Stimulated activated CD8-positive, alpha-beta memory T cell treated with anti-CD3 and anti-CD28 coated beads, Interleukin-4, amount 100 ng/mL, for 1 hour (primary cell): ENCODE data around the gene MAD1L1.

Source experiments
- DNase-seq, 2 donors: peaks; one replicate each; pipeline ENCODE4 v3.0.0-alpha.2; 2020; ENCODE audit warnings: low read depth in 2 of 2, low spot score in 1 of 2

Gene MAD1L1

DNA sequence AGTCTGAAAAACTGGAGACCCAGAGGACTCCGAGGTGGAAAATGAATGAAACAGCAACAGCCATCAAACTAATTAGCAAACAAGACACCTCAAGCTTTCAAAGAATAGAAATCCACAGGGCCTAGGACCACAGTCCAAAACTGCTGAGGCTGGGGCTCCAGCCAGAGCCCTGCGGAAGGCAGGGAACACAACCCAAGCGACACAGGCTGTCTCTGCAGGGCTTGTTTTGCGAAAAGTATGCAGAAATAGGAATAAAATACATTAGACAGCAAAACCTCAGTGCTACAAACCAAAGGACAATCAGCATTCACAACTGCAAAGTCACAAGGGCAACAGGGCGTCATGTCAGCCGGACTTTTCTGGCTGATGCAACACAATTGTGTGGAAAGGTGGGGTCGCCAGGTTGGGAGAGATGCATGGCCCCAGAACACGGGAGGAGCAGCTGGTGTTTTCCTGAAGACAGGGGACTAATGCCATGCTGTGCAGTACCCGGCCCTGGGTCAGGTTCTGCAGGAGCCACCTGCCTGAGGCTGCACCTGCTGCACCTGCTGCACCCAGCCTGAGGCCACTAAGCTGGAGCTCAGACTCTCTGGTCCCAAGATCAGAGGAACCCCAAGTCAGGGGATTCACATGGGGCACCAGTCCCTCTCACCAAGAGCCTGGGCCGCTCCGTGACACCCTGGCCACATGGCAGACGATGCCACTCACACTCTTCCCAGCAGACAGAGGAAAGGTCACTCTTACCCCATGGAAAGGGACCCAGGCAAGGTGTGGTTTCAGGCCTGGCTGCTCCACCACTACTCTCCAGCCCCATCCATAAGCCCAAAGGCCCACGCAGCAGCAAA is 74.2 kb downstream of the MAD1L1 start:
- DNase-seq: no peak

DNA sequence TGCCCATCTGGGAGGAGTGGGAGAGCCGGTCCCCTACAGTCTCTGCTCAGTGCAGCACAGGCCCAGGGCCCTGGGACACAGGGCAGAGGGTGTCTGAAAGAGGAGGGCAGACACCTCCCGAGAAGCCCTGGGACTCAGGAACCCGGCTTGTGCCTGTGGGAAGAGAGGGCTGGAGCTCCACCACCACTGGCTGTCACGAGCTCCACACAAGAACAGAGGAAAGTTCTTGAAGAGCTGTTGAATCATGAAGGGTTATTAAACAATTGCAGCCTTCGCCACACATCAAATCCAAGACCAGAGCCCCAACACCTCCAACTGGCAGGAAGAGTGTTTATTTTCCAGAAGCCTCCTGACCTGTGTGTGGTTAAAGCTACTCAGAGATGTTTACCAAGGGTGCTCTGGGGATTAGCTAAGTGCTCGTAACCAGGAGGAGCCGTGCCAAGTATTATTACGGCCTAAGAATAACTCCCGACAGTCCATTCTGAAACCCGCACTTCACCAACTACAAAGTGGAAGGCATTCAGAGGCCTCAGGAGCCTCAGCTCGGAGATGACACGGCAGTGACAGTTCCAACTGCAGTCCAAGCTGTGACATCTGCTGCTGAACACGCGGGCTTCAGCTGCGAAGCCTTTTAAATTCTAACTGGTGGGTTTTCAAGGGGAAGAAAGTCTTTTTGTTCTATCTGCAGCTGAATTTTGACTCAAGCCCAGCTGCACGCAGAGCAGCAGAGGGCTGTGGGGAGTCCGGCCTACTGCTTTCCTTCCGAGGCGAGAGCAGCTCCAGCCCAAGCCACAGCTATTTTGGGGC is 75.1 kb downstream of the MAD1L1 start:
- no peak for DNase-seq

DNA sequence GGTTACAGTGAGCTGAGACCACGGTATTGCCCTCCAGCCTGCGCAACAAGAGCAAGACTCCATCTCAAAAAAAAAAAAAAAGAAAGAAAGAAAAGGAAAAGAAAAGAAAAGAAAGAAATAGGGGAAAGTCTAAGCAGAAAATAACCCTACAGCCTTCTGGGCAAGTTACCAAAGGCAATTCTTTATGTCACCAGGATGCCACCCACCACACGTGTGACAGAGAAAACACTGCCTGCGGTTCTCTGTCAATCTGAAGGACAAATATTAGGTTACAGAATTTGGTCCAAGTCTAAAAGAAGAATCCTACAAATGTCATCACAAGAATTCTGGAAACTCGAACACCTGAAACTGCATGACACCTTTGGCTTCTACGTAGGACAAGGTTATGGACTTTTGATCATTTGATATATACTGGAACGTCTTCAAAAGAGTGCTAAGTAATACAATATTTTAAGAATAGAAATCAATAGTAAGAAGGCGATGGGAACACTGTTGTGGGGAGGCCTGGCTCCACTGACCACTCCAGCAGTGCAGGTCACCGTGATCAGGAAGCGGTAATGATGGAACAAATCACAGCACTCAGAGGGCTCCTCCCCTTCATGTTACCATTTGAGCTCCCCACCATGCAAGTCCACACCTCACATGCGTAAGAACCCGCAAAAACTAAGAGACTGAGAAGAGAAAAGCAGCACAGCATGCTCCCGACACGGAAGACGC is 75.8 kb downstream of the MAD1L1 start:
- DNase-seq: no peak

DNA sequence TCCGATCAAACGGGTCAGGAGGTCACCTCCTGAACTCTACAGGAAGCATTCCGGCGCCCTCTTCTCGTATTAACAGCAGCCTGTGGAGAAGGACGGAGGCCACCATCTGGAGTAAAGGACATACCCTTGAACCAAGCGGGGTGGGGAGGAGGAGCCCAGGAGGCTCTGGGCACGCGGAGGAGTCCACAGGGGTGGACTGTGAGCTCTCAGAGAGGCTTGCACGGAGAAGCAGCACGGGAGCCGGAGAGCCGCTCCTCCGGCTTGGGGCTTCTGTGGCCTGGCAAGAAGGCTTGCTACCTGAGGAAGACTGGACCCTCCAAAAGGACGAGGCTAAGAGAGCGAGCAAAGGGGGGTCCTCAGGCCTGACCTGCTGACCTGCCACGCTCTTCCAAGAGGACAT is 77.9 kb downstream of the MAD1L1 start:
- no peak for DNase-seq

DNA sequence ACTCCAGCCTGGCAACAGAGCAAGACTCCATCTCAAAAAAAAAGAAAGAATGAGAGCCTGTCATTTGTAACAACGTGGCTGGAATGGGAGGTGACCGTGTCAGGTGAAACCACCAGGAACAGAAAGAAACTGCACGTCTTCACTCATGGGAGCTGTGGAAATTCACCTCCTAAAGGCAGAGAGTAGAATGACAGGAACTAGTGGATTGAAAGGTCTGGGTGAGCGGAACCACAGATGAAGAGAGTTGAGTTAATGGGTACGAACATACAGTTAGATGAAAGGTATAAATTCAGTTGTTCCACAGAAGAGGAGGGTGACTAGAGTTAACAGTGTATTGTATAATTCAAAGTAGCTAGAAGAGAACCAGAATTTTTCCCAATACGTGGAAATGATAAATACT is 78.6 kb downstream of the MAD1L1 start:
- no peak for DNase-seq

DNA sequence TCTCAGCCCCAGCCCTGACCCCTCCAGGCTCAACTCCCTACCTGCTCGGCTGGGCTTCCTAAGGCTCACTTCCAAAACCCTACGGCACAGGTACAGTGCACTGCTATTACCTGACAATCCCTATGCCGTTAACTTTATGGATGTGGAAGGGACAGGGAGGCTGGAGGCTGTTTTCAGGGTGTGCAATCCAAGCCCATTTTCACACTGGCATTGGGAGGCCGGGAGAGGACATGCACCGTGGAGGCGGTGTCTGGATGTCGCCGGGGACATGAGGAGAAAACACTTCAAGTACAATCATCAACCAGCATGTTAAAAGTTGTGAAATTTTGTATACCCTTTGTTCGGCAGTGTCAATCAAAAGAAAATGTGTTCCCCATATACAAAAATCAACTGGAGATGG is 80.1 kb downstream of the MAD1L1 start:
- DNase-seq: no peak

DNA sequence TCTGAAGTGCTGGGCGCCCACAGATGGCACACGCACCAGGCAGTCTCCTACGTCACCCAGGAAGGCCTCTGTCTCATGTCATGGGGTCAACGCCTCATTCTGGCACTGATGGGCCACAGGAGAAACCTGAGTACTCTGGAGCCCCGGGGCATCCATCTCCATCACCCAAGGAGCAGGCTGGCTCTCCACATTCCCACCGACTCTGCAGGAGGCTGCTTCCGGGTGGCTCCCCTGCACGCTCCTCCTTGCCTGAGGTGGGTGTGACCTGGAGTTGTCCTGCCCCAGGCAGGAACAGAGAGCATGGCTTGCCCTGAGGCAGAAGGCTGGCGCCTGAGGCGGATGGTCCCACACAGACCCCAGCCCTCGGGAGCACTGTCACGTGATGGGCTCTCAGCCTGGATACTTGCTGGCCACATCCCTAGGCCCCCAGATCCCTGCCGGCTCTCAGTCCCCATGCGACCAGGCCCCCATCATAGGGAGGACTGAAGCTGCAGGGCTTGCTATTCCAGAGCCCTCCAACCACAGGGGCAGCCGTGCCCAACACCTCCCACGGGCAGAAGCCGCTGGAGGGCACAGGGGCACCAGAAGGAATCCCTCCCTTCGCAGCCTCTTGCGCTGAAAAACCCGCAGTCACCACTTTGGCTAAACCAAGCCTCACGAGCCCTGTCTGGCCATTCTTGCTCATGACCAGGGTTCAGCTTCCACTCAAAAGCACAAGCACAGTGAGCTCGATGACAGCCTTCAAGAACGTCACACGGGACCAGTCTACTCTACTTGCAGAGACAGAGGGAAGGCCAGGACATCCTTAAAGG is 80.7 kb downstream of the MAD1L1 start:
- no peak for DNase-seq

DNA sequence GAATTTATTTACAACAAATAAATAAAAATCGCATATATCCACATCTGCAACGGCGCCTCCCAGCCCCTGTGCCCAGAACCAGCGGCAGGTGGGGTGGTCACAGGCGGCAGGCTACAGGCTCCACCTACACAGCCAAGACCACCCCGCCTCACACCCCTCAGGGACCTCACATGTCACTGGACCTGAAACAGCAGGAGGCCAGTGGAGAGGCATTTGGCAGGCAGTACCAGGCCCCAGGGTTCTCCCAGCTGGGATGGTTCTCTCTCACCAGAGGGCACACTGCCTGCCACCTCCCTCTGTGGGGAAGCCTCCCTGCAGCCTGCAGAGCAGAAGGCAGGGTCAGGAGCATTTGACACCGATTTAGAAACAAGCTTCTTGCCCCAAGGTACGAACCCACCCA is 81.5 kb downstream of the MAD1L1 start:
- no peak for DNase-seq

DNA sequence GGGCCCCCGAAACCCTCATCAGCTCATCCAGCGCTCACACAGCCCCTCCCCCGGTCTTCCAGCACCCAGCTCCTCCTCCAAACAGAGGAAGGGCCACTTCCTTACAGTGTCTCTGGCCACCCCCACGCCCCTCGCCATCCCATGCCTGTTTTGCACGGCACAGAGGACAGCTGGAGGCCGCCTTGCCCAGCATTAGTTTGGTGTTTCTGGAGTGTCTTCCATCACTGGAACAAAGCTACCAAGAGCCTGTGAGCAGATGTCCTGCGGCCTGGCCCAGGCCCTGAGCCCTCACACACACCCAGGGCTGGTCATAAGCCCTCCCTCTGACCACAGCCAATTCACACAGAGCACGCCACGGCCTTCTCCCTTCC is 82.3 kb downstream of the MAD1L1 start:
- no peak for DNase-seq

DNA sequence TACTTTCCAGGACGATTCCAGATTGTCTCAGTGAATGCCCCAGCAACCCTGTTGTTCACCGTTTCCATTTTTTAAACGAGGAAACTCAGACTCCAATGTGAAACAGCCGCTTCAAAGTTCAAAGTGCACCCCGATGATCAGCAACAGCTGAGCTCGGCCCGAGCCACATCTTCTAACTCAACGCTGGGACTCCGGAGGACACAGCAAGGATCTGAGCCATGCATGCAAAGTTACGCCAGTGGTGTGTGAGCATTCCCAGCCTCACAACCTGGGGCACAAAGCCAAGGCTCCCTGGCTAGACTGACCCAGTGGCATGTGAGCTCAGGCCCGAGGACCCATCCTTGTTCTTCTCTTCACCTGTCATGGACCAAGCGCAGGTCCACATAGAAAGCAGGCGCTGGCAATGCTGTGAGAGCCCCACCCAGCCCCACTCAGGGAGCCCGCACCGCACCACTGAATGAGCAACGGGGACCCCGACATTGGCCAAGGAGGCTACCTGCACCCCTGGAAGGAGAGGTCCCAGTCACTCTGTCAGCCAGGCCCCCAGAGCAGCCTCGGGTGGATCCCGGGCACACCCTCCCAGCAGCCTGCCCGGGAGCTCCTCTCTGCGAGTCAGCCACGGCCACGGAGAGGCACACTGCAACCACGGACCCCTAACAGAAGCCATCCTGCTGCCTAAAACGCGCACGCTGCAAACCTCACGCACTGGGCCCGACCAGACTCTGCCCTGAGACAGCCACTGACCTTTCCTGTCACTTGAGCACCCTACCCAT is 82.9 kb downstream of the MAD1L1 start:
- no peak for DNase-seq

DNA sequence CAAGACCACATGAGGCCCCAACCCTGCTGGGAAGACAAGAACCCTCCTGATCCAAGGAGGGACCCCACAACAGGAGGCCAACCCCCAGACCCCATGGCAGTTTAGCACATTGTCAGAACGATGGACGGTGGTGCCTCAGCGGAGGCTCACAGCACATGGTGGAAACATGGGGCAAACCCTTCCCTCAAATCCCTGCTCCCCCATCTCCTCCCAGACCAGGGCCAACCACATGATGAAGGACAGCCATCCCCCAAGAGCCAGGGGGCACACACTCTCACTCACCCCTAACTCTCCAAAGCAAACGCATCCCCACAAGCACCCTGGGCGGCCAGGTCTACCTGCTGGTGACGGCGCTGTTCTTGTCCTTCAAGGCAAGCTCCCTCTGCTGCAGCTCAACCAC is 83.9 kb downstream of the MAD1L1 start:
- DNase-seq: no peak

DNA sequence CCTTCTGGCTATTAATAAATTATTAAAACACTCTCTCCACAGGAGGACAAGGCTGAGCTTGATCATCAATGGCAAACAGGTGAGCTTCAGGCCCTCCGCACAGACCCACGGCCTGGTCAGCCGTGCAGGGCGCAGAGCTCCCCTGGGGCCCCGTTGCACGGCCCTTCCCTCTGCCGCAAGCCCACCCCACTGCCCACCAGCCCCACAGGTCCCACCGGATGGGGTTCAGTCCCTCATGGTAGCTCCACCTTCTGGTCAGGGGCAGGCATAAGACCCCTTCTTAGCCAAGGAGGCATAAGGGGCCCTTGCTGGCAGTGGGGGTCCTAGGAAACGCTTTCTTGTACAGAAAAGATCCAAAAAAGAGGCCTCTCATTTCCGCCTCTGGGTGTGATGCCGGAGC is 84.6 kb downstream of the MAD1L1 start:
- DNase-seq: no peak

DNA sequence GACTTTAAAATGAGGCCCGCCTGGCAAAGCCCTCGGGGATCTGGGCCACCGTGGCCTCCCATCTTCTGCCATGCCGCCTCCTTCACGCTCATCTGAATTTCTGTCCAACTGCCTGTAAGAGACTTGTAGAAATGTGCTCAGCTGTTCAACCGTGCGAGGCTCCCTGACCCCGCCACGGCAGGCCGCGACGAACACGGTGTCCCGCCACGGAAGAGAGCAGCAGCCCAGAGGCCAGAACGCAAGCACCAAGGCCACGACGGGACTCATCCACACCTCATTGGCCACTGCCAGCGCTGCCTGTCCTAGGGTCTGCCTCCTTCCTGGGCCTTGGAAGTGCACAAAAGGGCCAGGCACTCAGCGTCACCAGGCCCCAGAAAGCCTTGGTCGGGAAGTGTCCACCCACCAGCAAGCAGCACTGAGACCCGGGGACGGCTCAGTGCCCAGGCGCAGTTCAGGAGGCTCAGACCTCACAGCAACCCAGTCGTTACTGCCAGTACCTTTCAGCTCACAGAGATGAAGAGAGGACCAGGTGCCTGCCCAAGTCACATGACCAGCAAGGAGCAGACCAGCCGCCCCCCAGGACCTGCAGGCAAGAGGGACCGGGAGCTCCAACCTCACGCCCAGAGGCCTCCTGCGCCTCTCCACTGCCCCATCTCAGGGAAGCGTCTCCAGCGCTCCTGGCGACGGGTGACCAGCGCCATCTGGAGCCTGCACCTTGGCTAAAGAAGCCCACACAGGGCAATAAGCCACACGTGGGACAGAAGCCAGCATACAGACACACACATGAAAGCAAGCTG is 85.9 kb downstream of the MAD1L1 start:
- DNase-seq: no peak

DNA sequence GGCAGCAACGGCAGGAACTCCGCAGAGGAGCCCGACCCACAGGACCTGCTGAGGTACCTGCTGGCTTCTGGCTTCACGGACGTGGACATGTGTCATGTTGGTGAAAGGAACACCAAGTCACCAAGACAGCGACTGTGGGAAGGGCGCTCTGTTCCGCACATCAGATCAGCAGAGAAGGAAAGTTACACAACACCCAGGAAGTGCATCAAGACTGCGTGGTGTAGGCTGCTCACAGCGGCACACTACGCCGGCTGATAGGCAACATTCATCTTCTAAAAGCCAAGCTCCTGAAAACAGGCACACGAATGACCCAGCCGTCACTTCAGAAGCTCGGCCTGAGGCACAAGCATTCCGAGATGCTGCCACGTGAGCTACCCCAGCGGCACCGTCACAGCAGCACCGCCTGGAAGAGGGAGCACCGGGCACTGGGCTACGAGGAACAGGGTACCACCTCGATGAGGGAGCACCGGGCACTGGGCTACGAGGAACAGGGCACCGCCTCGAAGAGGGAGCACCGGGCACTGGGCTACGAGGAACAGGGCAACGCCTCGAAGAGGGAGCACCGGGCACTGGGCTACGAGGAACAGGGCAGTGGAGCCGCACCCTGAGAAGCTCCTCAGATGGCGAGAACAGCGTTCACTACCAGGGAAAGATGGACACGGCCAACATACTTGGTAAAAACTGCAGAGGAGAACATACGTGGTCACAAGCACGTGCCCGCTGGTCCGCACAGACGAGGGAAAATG is 86.7 kb downstream of the MAD1L1 start:
- no peak for DNase-seq

DNA sequence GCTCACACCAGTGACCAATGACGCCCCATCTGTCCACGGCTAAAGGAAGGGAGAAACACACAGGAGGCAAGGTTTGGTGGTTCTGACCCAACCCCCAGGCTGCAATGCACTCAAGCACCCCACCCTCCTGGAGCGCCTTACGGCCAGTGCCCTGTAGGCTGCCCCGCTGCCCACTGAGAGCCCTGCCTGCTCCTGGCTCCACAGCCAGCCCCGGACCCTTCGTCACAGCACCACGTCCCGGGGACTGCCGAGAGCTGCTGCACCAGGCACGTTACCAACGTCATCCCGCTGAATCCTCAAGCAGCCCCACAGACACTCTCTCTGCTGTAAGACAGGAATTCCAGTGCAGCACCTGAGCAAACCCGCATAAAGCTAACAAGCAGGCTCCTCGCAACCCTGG is 87.8 kb downstream of the MAD1L1 start:
- no peak for DNase-seq

DNA sequence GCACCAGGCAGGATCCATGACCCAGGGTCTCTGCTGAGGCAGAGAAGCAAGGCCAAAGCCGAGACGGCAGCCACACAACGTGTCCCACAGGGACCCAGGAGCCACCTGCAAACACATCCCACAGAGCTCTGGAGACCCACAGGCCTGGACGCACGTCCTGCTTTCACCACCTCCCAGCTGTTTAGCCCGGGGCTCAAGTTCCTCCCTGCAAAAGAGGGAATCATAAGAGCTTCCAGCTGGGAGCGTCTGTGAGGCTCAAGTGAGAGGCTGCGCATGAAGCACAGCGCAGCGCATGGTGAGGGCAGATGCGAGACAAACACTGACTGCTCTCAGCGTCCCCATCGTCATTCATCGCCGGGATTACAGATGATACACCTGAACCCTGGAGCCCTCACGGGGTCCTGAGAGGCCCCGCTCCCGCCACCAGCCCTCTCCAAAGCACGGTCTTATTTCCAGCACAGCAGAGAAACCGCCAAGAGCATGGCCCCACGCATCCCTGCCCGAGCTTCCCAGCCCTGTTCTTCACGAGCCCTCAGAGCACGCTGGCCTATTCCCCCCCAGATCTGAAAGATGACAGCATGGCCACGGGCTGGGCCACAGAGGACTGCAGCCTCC is 88.7 kb downstream of the MAD1L1 start:
- DNase-seq: no peak

DNA sequence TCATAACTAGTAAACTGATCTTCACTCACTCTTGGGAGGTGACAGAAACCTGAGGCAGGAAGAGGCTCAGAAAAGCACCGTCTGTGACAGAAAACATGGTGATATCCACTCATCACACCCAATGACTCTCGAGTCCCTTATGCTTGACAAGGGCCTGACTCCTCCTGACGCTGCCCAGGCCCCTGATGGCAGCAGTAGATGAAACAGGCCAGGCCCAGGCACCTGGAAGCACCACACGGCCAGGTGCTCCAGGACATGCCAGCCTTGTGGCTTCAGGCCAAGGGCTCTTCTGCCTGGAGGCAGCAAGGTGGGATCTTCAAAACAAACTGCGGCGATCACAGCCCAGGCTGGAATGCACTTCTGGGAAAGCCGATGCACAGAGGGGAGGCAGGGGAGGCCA is 89.3 kb downstream of the MAD1L1 start:
- no peak for DNase-seq

DNA sequence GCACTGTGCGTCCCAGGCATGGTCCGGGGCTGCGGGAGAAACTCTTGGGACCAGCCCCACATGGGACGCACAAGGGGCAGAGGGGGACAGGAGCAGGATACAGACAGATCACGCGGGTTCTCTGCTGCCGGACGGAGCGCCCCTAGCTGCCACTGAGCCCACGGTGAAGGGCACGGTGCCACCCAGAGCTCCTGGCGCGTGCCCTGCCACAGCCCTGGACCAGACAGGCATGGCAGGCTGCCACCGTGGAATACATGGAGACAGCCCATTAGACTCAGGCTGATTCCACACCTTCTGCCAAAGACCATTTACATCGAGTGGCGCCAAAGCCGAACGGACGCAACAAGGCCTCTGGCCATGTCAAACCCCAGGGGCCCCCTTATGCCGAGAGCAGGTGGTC is 90.4 kb downstream of the MAD1L1 start:
- DNase-seq: no peak
